ENCODE results near the gene HIPK2. TPM values are rescaled to one million over a fixed set of nuclear protein-coding genes. Genes with fewer than 3 reads are reported as not detected.

The HIPK2 gene
- polyA plus RNA-seq, 1 donor (not counting 4 experiments of a cell fraction or from before 2014, with no cell fraction given), result 5.8 TPM

DNA sequence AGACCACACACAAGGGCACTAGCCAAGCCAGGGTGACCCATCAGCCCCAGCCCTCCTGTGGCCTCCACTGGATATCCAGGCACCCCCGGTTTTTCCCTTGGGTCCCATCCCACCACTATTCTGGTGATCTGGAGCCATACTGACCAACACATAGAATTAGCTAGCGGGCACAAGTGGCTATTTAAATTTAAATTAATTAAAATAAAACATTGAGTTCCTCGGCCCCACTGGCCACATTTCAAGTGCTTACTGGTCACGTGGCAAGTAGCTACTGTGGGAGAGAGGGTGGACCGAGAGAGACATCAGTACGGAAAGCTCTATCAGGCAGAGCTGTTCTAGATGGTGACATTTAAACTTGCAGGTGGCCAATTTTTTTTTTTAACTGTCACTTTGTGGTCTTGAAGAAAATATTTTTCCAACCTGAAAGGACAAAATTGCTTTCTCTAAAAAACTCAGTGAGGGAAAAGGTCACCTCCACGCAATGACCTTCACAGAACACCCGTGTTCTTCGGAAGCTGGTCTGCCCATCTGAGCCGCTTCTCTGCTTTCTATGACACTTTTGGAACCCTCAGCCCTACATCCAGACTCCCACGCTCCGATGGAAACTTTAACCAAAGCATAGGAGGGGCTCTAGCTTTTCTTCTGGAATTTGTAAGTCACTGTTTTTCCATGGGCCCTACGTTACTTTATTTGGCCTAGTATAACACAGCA, 30.0 kb downstream of the HIPK2 start:
- no peaks in the 10 kb centered on the region for H3K9me1 ChIP-seq (ENCODE audit: control insufficient read depth, extremely low read depth, insufficient read depth, low read length)
- H3K9me3 ChIP-seq (ENCODE audit: control insufficient read depth, low read depth, low read length), result no peaks in the 10 kb centered on the region
- no peak overlapping the region for H2AFZ ChIP-seq (ENCODE audit: control insufficient read depth, low read length)
- no peak overlapping the region for H3K4me3 ChIP-seq (ENCODE audit: control insufficient read depth in 2 of 3, extremely low read depth in 1 of 3, insufficient read depth in 2 of 3, low read depth in 1 of 3, low read length in 3 of 3)
- DNase-seq (ENCODE audit: low read depth, low spot score) (no peak), FAIRE-seq (no peak)
- H3K4me2 ChIP-seq (ENCODE audit: control insufficient read depth, extremely low read depth, insufficient read depth, low read depth, low read length), result no peak overlapping the region
- H3K27me3 ChIP-seq (ENCODE audit: control insufficient read depth, extremely low read depth, insufficient read depth, low read length), result no peaks in the 10 kb centered on the region
- H3K4me1 ChIP-seq (ENCODE audit: control insufficient read depth, extremely low read depth, insufficient read depth, low read length), result peaks cover 3% of the 10 kb centered on the region
- TF ChIP-seq EZH2 (IDR thresholded peaks at IDR 0.05; ENCODE audit: low read length), result no peak
- TF ChIP-seq, protein P1, sequence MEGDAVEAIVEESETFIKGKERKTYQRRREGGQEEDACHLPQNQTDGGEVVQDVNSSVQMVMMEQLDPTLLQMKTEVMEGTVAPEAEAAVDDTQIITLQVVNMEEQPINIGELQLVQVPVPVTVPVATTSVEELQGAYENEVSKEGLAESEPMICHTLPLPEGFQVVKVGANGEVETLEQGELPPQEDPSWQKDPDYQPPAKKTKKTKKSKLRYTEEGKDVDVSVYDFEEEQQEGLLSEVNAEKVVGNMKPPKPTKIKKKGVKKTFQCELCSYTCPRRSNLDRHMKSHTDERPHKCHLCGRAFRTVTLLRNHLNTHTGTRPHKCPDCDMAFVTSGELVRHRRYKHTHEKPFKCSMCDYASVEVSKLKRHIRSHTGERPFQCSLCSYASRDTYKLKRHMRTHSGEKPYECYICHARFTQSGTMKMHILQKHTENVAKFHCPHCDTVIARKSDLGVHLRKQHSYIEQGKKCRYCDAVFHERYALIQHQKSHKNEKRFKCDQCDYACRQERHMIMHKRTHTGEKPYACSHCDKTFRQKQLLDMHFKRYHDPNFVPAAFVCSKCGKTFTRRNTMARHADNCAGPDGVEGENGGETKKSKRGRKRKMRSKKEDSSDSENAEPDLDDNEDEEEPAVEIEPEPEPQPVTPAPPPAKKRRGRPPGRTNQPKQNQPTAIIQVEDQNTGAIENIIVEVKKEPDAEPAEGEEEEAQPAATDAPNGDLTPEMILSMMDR (optimal IDR thresholded peaks at IDR 0.05 in 1 of 3, IDR thresholded peaks at IDR 0.05 in 1 of 3, conservative IDR thresholded peaks at IDR 0.05 in 1 of 3; ENCODE audit: extremely low read depth in 1 of 3, insufficient read depth in 2 of 3, low read length in 3 of 3), result no peak
- dilution Hi-C loops (cut with MboI; ENCODE audit: extremely low pct_ligation_motif_present, low sequenced_read_pairs), result no loop called here
- H3K27ac ChIP-seq (ENCODE audit: control insufficient read depth, insufficient read depth, low read length), result no peak overlapping the region
- H3K36me3 ChIP-seq (ENCODE audit: control insufficient read depth in 2 of 2, extremely low read depth in 1 of 2, insufficient read depth in 2 of 2, low read length in 2 of 2), result peaks cover 0 to under 1% of the 10 kb centered on the region in 2 experiments
- H3K79me2 ChIP-seq (ENCODE audit: control insufficient read depth, insufficient read depth, low read length), result peaks cover 89% of the 10 kb centered on the region
- H4K20me1 ChIP-seq (ENCODE audit: control insufficient read depth, extremely low read depth, insufficient read depth, low read length), result peaks cover 6% of the 10 kb centered on the region
- H3K9ac ChIP-seq (ENCODE audit: control insufficient read depth, extremely low read depth, insufficient read depth, low read length), result no peak overlapping the region

DNA sequence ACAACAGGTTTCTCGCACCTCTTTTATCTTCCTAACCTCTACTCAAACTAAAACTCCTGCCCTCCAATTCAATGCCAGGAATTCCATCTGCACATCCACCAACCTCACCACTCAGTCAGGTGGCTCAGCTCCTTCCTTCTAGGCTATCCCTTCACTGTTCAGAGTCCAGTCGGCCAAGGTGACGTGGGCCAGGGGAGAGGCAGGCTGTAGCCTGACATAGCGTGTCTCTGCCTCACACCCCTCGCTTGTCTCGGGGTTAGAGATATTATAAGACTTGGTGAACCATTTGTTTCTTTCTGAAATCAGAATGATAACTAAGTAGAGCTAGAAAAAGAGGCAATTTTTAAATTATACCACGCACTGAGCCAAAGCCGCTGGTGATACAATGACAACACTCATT, 31.1 kb downstream of the HIPK2 start:
- DNase-seq (ENCODE audit: low read depth, low spot score) (no peak), FAIRE-seq (no peak)
- TF ChIP-seq, protein P1 (optimal IDR thresholded peaks at IDR 0.05 in 1 of 3, IDR thresholded peaks at IDR 0.05 in 1 of 3, conservative IDR thresholded peaks at IDR 0.05 in 1 of 3; ENCODE audit: extremely low read depth in 1 of 3, insufficient read depth in 2 of 3, low read length in 3 of 3), result no peak
- no peak for TF ChIP-seq EZH2 (IDR thresholded peaks at IDR 0.05; ENCODE audit: low read length)
- H4K20me1 ChIP-seq (ENCODE audit: control insufficient read depth, extremely low read depth, insufficient read depth, low read length), result peaks cover 6% of the 10 kb centered on the region
- no peaks in the 10 kb centered on the region for H3K27me3 ChIP-seq (ENCODE audit: control insufficient read depth, extremely low read depth, insufficient read depth, low read length)
- no peak overlapping the region for H2AFZ ChIP-seq (ENCODE audit: control insufficient read depth, low read length)
- peaks cover 3% of the 10 kb centered on the region for H3K4me1 ChIP-seq (ENCODE audit: control insufficient read depth, extremely low read depth, insufficient read depth, low read length)
- dilution Hi-C loops (cut with MboI; ENCODE audit: extremely low pct_ligation_motif_present, low sequenced_read_pairs), result no loop called here
- no peaks in the 10 kb centered on the region for H3K9me1 ChIP-seq (ENCODE audit: control insufficient read depth, extremely low read depth, insufficient read depth, low read length)
- H3K9me3 ChIP-seq (ENCODE audit: control insufficient read depth, low read depth, low read length), result no peaks in the 10 kb centered on the region
- H3K79me2 ChIP-seq (ENCODE audit: control insufficient read depth, insufficient read depth, low read length), result peaks cover 85% of the 10 kb centered on the region
- no peak overlapping the region for H3K9ac ChIP-seq (ENCODE audit: control insufficient read depth, extremely low read depth, insufficient read depth, low read length)
- H3K4me3 ChIP-seq (ENCODE audit: control insufficient read depth in 2 of 3, extremely low read depth in 1 of 3, insufficient read depth in 2 of 3, low read depth in 1 of 3, low read length in 3 of 3), result no peak overlapping the region
- no peak overlapping the region for H3K4me2 ChIP-seq (ENCODE audit: control insufficient read depth, extremely low read depth, insufficient read depth, low read depth, low read length)
- no peaks in the 10 kb centered on the region for H3K36me3 ChIP-seq (ENCODE audit: control insufficient read depth in 2 of 2, extremely low read depth in 1 of 2, insufficient read depth in 2 of 2, low read length in 2 of 2)
- no peak overlapping the region for H3K27ac ChIP-seq (ENCODE audit: control insufficient read depth, insufficient read depth, low read length)
